GM23338 (cell line): Measurements from ENCODE around the gene SGPP1. TPM values are rescaled to one million over a fixed set of nuclear protein-coding genes. Genes with fewer than 3 reads are reported as not detected.

ENCODE experiments used
- ATAC-seq: fragments of 200-7000 bp; cut with Tn5 transposase; 3 replicates; pipeline ENCODE4 v1.9.1; 2020
- DNase-seq: peaks from one replicate; pipeline ENCODE4 v3.0.0-alpha.2; 2015; ENCODE audit warnings: low spot score
- H2AFZ ChIP-seq: fragments of 200-600 bp; sonication (generic); 2 replicates; pipeline ENCODE4 v1.8.0; 2016; ENCODE audit warnings: antibody characterized with exemption, mild to moderate bottlenecking, moderate library complexity
- H3F3A ChIP-seq: fragments of 200-600 bp; sonication (generic); replicated peaks from 2 replicates; pipeline ENCODE4 v1.8.0; 2017; ENCODE audit warnings: antibody characterized with exemption, mixed run types, low read depth
- H3K27ac ChIP-seq: fragments of 200-600 bp; sonication (generic); 2 replicates; pipeline ENCODE4 v1.6.1; 2016; ENCODE audit warnings: low read depth
- H3K27me3 ChIP-seq: fragments of 200-600 bp; sonication (generic); 2 replicates; pipeline ENCODE4 v1.8.0; 2016; ENCODE audit warnings: mild to moderate bottlenecking, mixed run types, moderate library complexity; ENCODE audit not compliant: insufficient read depth
- H3K36me3 ChIP-seq: fragments of 200-600 bp; sonication (generic); 2 replicates; pipeline ENCODE4 v1.8.0; 2016; ENCODE audit warnings: mild to moderate bottlenecking; ENCODE audit not compliant: insufficient read depth
- H3K4me1 ChIP-seq: fragments of 200-600 bp; sonication (generic); 2 replicates; pipeline ENCODE4 v1.8.0; 2016; ENCODE audit warnings: mild to moderate bottlenecking, moderate library complexity; ENCODE audit not compliant: insufficient read depth
- H3K4me2 ChIP-seq: fragments of 200-600 bp; sonication (generic); 2 replicates; pipeline ENCODE4 v1.7.1; 2017; ENCODE audit warnings: mixed run types
- H3K4me3 ChIP-seq: fragments of 200-600 bp; sonication (generic); 2 replicates; pipeline ENCODE4 v1.6.1; 2016; ENCODE audit warnings: mixed run types
- H3K79me2 ChIP-seq: fragments of 200-600 bp; sonication (generic); replicated peaks from 2 replicates; pipeline ENCODE4 v1.8.0; 2017; ENCODE audit warnings: mild to moderate bottlenecking; ENCODE audit not compliant: insufficient read depth
- H3K9me2 ChIP-seq: fragments of 200-600 bp; sonication (generic); 2 replicates; pipeline ENCODE4 v1.8.0; 2017; ENCODE audit not compliant: insufficient read depth
- H4K20me1 ChIP-seq: fragments of 200-600 bp; sonication (generic); replicated peaks from 2 replicates; pipeline ENCODE4 v1.8.0; 2017; ENCODE audit warnings: mild to moderate bottlenecking; ENCODE audit not compliant: insufficient read depth
- H3K27ac Mint-ChIP-seq: 2 replicates; pipeline ENCODE4 v1.8.0; 2020; ENCODE audit warnings: inconsistent platforms, mild to moderate bottlenecking, moderate library complexity, mixed read lengths
- H3K27me3 Mint-ChIP-seq: 3 replicates; pipeline ENCODE4 v1.8.0; 2022; ENCODE audit warnings: low read depth, mild to moderate bottlenecking, moderate library complexity, mixed read lengths, inconsistent platforms; ENCODE audit not compliant: insufficient read depth, poor library complexity
- H3K36me3 Mint-ChIP-seq: 3 replicates; pipeline ENCODE4 v1.8.0; 2021; ENCODE audit warnings: low read depth, mild to moderate bottlenecking, inconsistent platforms, moderate library complexity, mixed read lengths
- H3K4me1 Mint-ChIP-seq: 3 replicates; pipeline ENCODE4 v1.8.0; 2020; ENCODE audit warnings: mild to moderate bottlenecking, inconsistent platforms, mixed read lengths
- H3K4me3 Mint-ChIP-seq: 3 replicates; pipeline ENCODE4 v1.8.0; 2021; ENCODE audit warnings: moderate library complexity, mild to moderate bottlenecking, inconsistent platforms, mixed read lengths
- H3K9me3 Mint-ChIP-seq: 3 replicates; pipeline ENCODE4 v1.8.0; 2020; ENCODE audit warnings: moderate library complexity, mild to moderate bottlenecking, inconsistent platforms, mixed read lengths
- EZH2phosphoT487 ChIP-seq: fragments of 200-600 bp; sonication (generic); IDR thresholded peaks from one replicate; pipeline ENCODE4 v1.8.1; 2018; ENCODE audit warnings: antibody characterized with exemption; ENCODE audit not compliant: unreplicated experiment
- ZNF114 ChIP-seq: fragments of 250-450 bp; sonication (Bioruptor Pico); IDR thresholded peaks from 2 replicates; pipeline ENCODE4 v1.5.0; 2020; ENCODE audit warnings: mild to moderate bottlenecking, moderate library complexity
- ZNF331 ChIP-seq: fragments of 250-450 bp; sonication (Bioruptor Pico); IDR thresholded peaks from 2 replicates; pipeline ENCODE4 v1.5.0; 2020; ENCODE audit warnings: low read depth, mild to moderate bottlenecking, moderate library complexity
- polyA plus RNA-seq: library from polyadenylated mRNA; unstranded; fragments of >200 nt; fragmentation: Nextera tagmentation; extraction: Ambion mirVana; gene quantifications from 2 replicates; pipeline ENCODE4 v1.2.1, GENCODE V29; 2016
- total RNA-seq: library from RNA; depleted of rRNA; stranded (reverse); fragments of >200 nt; shearing (Covaris generic); gene quantifications from 2 replicates; pipeline ENCODE4 v1.2.3, GENCODE V29; 2014
- TF ChIP-seq, protein P1 (sequence below): IDR thresholded peaks from 2 replicates; pipeline ENCODE4 v1.6.1; 2016; ENCODE audit warnings: antibody characterized with exemption
- TF ChIP-seq, protein P2 (sequence below): fragments of 250-450 bp; sonication (Bioruptor Pico); IDR thresholded peaks from 2 replicates; pipeline ENCODE4 v1.5.0; 2020; ENCODE audit warnings: mild to moderate bottlenecking, moderate library complexity
- TF ChIP-seq, protein P3 (sequence below), 2 experiments: fragments of 200-600 bp in 1 of 2; sonication (generic) in 1 of 2; conservative IDR thresholded peaks; 2 replicates each; pipeline versions ENCODE4 v1.5.1 to v1.6.1; 2016 to 2017; ENCODE audit warnings: antibody characterized with exemption in 2 of 2, low read depth in 2 of 2, mild to moderate bottlenecking in 2 of 2, moderate library complexity in 1 of 2

The SGPP1 gene
- total and polyA plus RNA-seq, 2 experiments from 2014 or later: 4.2 to 11.1 TPM

DNA sequence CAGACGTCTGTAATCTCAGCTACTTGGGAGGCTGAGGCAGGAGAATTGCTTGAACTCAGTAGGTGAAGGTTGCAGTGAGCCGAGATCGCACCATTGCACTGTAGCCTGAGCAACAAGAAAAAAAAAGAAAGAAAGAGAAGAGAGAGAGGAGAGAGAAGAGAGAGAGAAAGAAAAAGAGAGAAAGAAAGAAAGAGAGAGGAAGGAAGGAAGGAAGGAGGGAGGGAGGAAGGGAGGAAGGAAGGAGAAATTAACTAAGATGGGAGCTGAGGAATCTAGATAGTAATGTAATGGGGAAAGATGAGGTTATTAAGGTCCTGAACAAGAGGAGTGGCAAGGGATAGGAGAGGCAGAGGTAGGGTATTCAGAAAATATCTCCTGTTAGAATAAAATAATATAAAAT is 17.4 kb upstream of the SGPP1 start:
- H3K36me3 Mint-ChIP-seq: no peaks in the 10 kb centered on the region
- Histone ChIP-seq H3F3A (no peaks in the 10 kb centered on the region), H3K4me3 (no peak overlapping the region), H3K9me2 (no peaks in the 10 kb centered on the region), H3K27me3 (no peaks in the 10 kb centered on the region), H2AFZ (no peak overlapping the region), H3K79me2 (no peaks in the 10 kb centered on the region), H4K20me1 (no peaks in the 10 kb centered on the region), H3K4me2 (no peak overlapping the region), H3K36me3 (no peaks in the 10 kb centered on the region), H3K27ac (no peak overlapping the region), H3K4me1 (no peaks in the 10 kb centered on the region)
- TF ChIP-seq ZNF114 (CRISPR knock-in tag): no peak
- no peak for TF ChIP-seq ZNF331 (CRISPR knock-in tag)
- TF ChIP-seq, protein P1, sequence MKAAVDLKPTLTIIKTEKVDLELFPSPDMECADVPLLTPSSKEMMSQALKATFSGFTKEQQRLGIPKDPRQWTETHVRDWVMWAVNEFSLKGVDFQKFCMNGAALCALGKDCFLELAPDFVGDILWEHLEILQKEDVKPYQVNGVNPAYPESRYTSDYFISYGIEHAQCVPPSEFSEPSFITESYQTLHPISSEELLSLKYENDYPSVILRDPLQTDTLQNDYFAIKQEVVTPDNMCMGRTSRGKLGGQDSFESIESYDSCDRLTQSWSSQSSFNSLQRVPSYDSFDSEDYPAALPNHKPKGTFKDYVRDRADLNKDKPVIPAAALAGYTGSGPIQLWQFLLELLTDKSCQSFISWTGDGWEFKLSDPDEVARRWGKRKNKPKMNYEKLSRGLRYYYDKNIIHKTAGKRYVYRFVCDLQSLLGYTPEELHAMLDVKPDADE: no peak
- TF ChIP-seq, protein P2, sequence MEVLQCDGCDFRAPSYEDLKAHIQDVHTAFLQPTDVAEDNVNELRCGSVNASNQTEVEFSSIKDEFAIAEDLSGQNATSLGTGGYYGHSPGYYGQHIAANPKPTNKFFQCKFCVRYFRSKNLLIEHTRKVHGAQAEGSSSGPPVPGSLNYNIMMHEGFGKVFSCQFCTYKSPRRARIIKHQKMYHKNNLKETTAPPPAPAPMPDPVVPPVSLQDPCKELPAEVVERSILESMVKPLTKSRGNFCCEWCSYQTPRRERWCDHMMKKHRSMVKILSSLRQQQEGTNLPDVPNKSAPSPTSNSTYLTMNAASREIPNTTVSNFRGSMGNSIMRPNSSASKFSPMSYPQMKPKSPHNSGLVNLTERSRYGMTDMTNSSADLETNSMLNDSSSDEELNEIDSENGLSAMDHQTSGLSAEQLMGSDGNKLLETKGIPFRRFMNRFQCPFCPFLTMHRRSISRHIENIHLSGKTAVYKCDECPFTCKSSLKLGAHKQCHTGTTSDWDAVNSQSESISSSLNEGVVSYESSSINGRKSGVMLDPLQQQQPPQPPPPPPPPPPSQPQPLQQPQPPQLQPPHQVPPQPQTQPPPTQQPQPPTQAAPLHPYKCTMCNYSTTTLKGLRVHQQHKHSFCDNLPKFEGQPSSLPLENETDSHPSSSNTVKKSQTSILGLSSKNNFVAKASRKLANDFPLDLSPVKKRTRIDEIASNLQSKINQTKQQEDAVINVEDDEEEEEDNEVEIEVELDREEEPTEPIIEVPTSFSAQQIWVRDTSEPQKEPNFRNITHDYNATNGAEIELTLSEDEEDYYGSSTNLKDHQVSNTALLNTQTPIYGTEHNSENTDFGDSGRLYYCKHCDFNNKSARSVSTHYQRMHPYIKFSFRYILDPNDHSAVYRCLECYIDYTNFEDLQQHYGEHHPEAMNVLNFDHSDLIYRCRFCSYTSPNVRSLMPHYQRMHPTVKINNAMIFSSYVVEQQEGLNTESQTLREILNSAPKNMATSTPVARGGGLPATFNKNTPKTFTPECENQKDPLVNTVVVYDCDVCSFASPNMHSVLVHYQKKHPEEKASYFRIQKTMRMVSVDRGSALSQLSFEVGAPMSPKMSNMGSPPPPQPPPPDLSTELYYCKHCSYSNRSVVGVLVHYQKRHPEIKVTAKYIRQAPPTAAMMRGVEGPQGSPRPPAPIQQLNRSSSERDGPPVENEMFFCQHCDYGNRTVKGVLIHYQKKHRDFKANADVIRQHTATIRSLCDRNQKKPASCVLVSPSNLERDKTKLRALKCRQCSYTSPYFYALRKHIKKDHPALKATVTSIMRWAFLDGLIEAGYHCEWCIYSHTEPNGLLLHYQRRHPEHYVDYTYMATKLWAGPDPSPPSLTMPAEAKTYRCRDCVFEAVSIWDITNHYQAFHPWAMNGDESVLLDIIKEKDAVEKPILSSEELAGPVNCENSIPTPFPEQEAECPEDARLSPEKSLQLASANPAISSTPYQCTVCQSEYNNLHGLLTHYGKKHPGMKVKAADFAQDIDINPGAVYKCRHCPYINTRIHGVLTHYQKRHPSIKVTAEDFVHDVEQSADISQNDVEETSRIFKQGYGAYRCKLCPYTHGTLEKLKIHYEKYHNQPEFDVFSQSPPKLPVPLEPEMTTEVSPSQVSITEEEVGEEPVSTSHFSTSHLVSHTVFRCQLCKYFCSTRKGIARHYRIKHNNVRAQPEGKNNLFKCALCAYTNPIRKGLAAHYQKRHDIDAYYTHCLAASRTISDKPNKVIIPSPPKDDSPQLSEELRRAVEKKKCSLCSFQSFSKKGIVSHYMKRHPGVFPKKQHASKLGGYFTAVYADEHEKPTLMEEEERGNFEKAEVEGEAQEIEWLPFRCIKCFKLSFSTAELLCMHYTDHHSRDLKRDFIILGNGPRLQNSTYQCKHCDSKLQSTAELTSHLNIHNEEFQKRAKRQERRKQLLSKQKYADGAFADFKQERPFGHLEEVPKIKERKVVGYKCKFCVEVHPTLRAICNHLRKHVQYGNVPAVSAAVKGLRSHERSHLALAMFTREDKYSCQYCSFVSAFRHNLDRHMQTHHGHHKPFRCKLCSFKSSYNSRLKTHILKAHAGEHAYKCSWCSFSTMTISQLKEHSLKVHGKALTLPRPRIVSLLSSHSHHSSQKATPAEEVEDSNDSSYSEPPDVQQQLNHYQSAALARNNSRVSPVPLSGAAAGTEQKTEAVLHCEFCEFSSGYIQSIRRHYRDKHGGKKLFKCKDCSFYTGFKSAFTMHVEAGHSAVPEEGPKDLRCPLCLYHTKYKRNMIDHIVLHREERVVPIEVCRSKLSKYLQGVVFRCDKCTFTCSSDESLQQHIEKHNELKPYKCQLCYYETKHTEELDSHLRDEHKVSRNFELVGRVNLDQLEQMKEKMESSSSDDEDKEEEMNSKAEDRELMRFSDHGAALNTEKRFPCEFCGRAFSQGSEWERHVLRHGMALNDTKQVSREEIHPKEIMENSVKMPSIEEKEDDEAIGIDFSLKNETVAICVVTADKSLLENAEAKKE (CRISPR knock-in tag): no peak
- TF ChIP-seq EZH2phosphoT487: no peak
- TF ChIP-seq, protein P3, sequence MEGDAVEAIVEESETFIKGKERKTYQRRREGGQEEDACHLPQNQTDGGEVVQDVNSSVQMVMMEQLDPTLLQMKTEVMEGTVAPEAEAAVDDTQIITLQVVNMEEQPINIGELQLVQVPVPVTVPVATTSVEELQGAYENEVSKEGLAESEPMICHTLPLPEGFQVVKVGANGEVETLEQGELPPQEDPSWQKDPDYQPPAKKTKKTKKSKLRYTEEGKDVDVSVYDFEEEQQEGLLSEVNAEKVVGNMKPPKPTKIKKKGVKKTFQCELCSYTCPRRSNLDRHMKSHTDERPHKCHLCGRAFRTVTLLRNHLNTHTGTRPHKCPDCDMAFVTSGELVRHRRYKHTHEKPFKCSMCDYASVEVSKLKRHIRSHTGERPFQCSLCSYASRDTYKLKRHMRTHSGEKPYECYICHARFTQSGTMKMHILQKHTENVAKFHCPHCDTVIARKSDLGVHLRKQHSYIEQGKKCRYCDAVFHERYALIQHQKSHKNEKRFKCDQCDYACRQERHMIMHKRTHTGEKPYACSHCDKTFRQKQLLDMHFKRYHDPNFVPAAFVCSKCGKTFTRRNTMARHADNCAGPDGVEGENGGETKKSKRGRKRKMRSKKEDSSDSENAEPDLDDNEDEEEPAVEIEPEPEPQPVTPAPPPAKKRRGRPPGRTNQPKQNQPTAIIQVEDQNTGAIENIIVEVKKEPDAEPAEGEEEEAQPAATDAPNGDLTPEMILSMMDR (conservative IDR thresholded peaks at IDR 0.05; ENCODE audit: low read depth in 2 of 2): no peak
- ATAC-seq: no peak
- H3K27me3 Mint-ChIP-seq: peaks cover 3% of the 10 kb centered on the region
- peaks cover 3% of the 10 kb centered on the region; the same call in 1 of the 3 replicates for H3K4me1 Mint-ChIP-seq
- no peaks in the 10 kb centered on the region for H3K9me3 Mint-ChIP-seq
- H3K4me3 Mint-ChIP-seq: no peak overlapping the region
- no peak overlapping the region for H3K27ac Mint-ChIP-seq
- DNase-seq: no peak
